ENCODE measurements around the gene CDIP1.

DNA sequence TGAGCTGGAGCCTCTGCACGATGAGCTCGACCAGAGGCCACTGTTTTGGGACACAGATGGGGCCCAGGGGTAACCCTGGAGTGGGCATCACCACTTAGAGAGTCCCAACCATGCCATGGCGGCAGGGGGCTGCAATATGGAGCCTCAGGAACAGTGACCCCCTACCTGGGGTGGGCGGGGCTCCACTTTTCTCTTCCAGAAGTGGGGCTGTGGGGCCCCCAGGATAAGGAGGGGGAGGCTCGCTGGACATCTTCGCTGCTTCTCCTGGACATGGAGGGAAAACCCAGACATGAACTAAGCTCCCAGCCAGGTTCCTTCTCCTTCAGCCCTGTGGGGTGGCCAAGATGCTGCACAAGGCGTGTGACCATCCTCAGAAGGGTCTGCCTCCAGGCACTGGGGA, 24.7 kb downstream of the CDIP1 start:
- TF ChIP-seq, protein P1, sequence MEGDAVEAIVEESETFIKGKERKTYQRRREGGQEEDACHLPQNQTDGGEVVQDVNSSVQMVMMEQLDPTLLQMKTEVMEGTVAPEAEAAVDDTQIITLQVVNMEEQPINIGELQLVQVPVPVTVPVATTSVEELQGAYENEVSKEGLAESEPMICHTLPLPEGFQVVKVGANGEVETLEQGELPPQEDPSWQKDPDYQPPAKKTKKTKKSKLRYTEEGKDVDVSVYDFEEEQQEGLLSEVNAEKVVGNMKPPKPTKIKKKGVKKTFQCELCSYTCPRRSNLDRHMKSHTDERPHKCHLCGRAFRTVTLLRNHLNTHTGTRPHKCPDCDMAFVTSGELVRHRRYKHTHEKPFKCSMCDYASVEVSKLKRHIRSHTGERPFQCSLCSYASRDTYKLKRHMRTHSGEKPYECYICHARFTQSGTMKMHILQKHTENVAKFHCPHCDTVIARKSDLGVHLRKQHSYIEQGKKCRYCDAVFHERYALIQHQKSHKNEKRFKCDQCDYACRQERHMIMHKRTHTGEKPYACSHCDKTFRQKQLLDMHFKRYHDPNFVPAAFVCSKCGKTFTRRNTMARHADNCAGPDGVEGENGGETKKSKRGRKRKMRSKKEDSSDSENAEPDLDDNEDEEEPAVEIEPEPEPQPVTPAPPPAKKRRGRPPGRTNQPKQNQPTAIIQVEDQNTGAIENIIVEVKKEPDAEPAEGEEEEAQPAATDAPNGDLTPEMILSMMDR (conservative IDR thresholded peaks at IDR 0.05; ENCODE audit: low read depth in 2 of 2): no peak
- TF ChIP-seq EZH2phosphoT487 (IDR thresholded peaks at IDR 0.05; ENCODE audit: unreplicated experiment) (no peak), JUNB (IDR thresholded peaks at IDR 0.05; ENCODE audit: unreplicated experiment) (no peak), POLR2AphosphoS5 (IDR thresholded peaks at IDR 0.05; ENCODE audit: low read depth) (no peak), EZH2 (IDR thresholded peaks at IDR 0.05; ENCODE audit: low read depth, unreplicated experiment) (no peak), CREB1 (CRISPR knock-in tag; IDR thresholded peaks at IDR 0.05; ENCODE audit: low read depth) (no peak), ZNF331 (CRISPR knock-in tag; IDR thresholded peaks at IDR 0.05; ENCODE audit: low read depth) (no peak)
- TF ChIP-seq, protein P2, sequence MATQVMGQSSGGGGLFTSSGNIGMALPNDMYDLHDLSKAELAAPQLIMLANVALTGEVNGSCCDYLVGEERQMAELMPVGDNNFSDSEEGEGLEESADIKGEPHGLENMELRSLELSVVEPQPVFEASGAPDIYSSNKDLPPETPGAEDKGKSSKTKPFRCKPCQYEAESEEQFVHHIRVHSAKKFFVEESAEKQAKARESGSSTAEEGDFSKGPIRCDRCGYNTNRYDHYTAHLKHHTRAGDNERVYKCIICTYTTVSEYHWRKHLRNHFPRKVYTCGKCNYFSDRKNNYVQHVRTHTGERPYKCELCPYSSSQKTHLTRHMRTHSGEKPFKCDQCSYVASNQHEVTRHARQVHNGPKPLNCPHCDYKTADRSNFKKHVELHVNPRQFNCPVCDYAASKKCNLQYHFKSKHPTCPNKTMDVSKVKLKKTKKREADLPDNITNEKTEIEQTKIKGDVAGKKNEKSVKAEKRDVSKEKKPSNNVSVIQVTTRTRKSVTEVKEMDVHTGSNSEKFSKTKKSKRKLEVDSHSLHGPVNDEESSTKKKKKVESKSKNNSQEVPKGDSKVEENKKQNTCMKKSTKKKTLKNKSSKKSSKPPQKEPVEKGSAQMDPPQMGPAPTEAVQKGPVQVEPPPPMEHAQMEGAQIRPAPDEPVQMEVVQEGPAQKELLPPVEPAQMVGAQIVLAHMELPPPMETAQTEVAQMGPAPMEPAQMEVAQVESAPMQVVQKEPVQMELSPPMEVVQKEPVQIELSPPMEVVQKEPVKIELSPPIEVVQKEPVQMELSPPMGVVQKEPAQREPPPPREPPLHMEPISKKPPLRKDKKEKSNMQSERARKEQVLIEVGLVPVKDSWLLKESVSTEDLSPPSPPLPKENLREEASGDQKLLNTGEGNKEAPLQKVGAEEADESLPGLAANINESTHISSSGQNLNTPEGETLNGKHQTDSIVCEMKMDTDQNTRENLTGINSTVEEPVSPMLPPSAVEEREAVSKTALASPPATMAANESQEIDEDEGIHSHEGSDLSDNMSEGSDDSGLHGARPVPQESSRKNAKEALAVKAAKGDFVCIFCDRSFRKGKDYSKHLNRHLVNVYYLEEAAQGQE (IDR thresholded peaks at IDR 0.05; ENCODE audit: unreplicated experiment): no peak
